H1 (cell line): ENCODE data around the gene RAP1B. TPM values are rescaled to one million over a fixed set of nuclear protein-coding genes. Genes with fewer than 3 reads are reported as not detected.

Source experiments
- CTCF ChIA-PET: fragments of 300-600 bp; sonication (Branson Sonifier 250); formaldehyde crosslinking; loops from one replicate; lab custom pipeline; 2021; ENCODE audit not compliant: partially characterized antibody; lab: Charles Lee
- POLR2A ChIA-PET: fragments of 300-600 bp; sonication (Branson Sonifier 250); formaldehyde crosslinking; loops from one replicate; lab custom pipeline; 2021; ENCODE audit warnings: inconsistent platforms; ENCODE audit not compliant: partially characterized antibody; lab: Charles Lee
- DNase-seq, 2 experiments: peaks; one replicate each; pipeline versions ENCODE4 v3.0.0 to v3.0.0-alpha.2; 2010 to 2022; ENCODE audit warnings: low spot score in 2 of 2, low read depth in 1 of 2, mixed read lengths in 1 of 2
- FAIRE-seq: peaks from 2 replicates; lab custom pipeline; 2011; peaks lifted over from hg19 to GRCh38; lab: Jason Lieb, UNC
- H2AFZ ChIP-seq: 2 replicates; pipeline ENCODE4 v1.8.1; 2012; ENCODE audit warnings: low read length, inconsistent platforms
- H2AK5ac ChIP-seq: 2 replicates; pipeline ENCODE4 v1.6.1; 2013; ENCODE audit warnings: low read depth, low read length
- H2BK120ac ChIP-seq: replicated peaks from 2 replicates; pipeline ENCODE3; 2013; ENCODE audit warnings: low read depth, low read length, inconsistent platforms
- H2BK12ac ChIP-seq: 2 replicates; pipeline ENCODE4 v1.6.1; 2013; ENCODE audit warnings: low read depth, low read length
- H2BK15ac ChIP-seq: 2 replicates; pipeline ENCODE4 v1.6.1; 2013; ENCODE audit warnings: low read length
- H2BK20ac ChIP-seq: 2 replicates; pipeline ENCODE4 v1.6.1; 2013; ENCODE audit warnings: low read length
- H2BK5ac ChIP-seq: 2 replicates; pipeline ENCODE4 v1.6.1; 2013; ENCODE audit warnings: low read depth, low read length
- H3K14ac ChIP-seq: 2 replicates; pipeline ENCODE4 v1.6.1; 2013; ENCODE audit warnings: inconsistent platforms; ENCODE audit not compliant: insufficient read length
- H3K18ac ChIP-seq: 2 replicates; pipeline ENCODE4 v1.6.1; 2013; ENCODE audit warnings: low read length; ENCODE audit errors: extremely low read depth
- H3K23ac ChIP-seq: 2 replicates; pipeline ENCODE4 v1.6.1; 2013; ENCODE audit warnings: inconsistent platforms; ENCODE audit not compliant: insufficient read length
- H3K23me2 ChIP-seq: 2 replicates; pipeline ENCODE4 v1.6.1; 2013; ENCODE audit warnings: low read depth, low read length
- H3K27ac ChIP-seq: 2 replicates; pipeline ENCODE4 v1.6.1; 2011; ENCODE audit warnings: low read depth, low read length, inconsistent platforms
- H3K27me3 ChIP-seq, 4 experiments: replicated peaks in 1 of 4; 1 replicate in 1 of 4; 2 replicates in 3 of 4; pipeline versions ENCODE4 v1.6.1 to v1.8.1; 2011 to 2013; ENCODE audit warnings: low read length in 3 of 4, mild to moderate bottlenecking in 3 of 4, inconsistent platforms in 2 of 4, mixed read lengths in 2 of 4, moderate library complexity in 1 of 4; ENCODE audit not compliant: control insufficient read depth in 3 of 4, insufficient read depth in 3 of 4; ENCODE audit errors: extremely low read depth in 1 of 4
- H3K36me3 ChIP-seq, 4 experiments: 2 replicates each; pipeline versions ENCODE4 v1.6.1 to v1.8.1; 2011 to 2013; ENCODE audit warnings: mild to moderate bottlenecking in 4 of 4, low read length in 3 of 4, moderate library complexity in 2 of 4, control low read depth in 1 of 4, inconsistent platforms in 1 of 4; ENCODE audit not compliant: insufficient read depth in 4 of 4, control insufficient read depth in 2 of 4
- H3K4ac ChIP-seq: replicated peaks from 2 replicates; pipeline ENCODE3; 2013; ENCODE audit warnings: low read length, low read depth, mixed read lengths, inconsistent platforms; ENCODE audit not compliant: insufficient read length
- H3K4me1 ChIP-seq, 4 experiments: replicated peaks in 1 of 4; 1 replicate in 1 of 4; 2 replicates in 3 of 4; pipeline versions ENCODE4 v1.6.1 to v1.8.1; 2011 to 2013; ENCODE audit warnings: low read length in 3 of 4, inconsistent platforms in 2 of 4, mixed read lengths in 1 of 4; ENCODE audit not compliant: insufficient read depth in 4 of 4, control insufficient read depth in 3 of 4
- H3K4me2 ChIP-seq, 2 experiments: 2 replicates each; pipeline versions ENCODE4 v1.6.1 to v1.8.1; 2011 to 2013; ENCODE audit warnings: low read depth in 2 of 2, low read length in 2 of 2, control low read depth in 1 of 2, inconsistent platforms in 1 of 2, mild to moderate bottlenecking in 1 of 2; ENCODE audit not compliant: insufficient read depth in 1 of 2
- H3K4me3 ChIP-seq, 4 experiments: fragments of 200-600, 300-600 bp in 1 of 4; sonication (generic), shearing (Covaris generic), sonication (Bioruptor Twin) in 1 of 4; 2 replicates each; pipeline versions ENCODE4 v1.5.1 to v1.8.1; 2011 to 2016; ENCODE audit warnings: low read length in 4 of 4, low read depth in 3 of 4, control low read depth in 2 of 4, inconsistent platforms in 2 of 4, mild to moderate bottlenecking in 2 of 4, mixed read lengths in 1 of 4, moderate library complexity in 1 of 4; ENCODE audit not compliant: insufficient read depth in 2 of 4; ENCODE audit errors: extremely low read depth in 1 of 4
- H3K56ac ChIP-seq: replicated peaks from 2 replicates; pipeline ENCODE3; 2013; ENCODE audit warnings: low read depth, mild to moderate bottlenecking, mixed read lengths, low read length, inconsistent platforms; ENCODE audit not compliant: insufficient read length
- H3K79me1 ChIP-seq: 2 replicates; pipeline ENCODE4 v1.6.1; 2013; ENCODE audit warnings: low read depth, low read length, control low read depth
- H3K79me2 ChIP-seq, 2 experiments: 2 replicates each; pipeline versions ENCODE4 v1.6.1 to v1.8.1; 2012 to 2013; ENCODE audit warnings: low read length in 2 of 2, mild to moderate bottlenecking in 2 of 2, inconsistent platforms in 1 of 2; ENCODE audit not compliant: insufficient read depth in 2 of 2, control insufficient read depth in 1 of 2
- H3K9ac ChIP-seq, 4 experiments: replicated peaks in 1 of 4; 1 replicate in 1 of 4; 2 replicates in 3 of 4; pipeline versions ENCODE4 v1.6.1 to v1.8.1; 2011 to 2013; ENCODE audit warnings: low read depth in 3 of 4, low read length in 3 of 4, control low read depth in 2 of 4, mild to moderate bottlenecking in 2 of 4, moderate library complexity in 2 of 4, inconsistent platforms in 1 of 4; ENCODE audit errors: extremely low read depth in 1 of 4
- H3K9me3 ChIP-seq, 2 experiments: 2 replicates each; pipeline versions ENCODE4 v1.6.1 to v1.8.1; 2012 to 2013; ENCODE audit warnings: mild to moderate bottlenecking in 2 of 2, moderate library complexity in 2 of 2, control low read depth in 1 of 2, inconsistent platforms in 1 of 2, low read depth in 1 of 2, low read length in 1 of 2, mixed read lengths in 1 of 2; ENCODE audit not compliant: insufficient read depth in 2 of 2
- H4K20me1 ChIP-seq, 2 experiments: replicated peaks in 1 of 2; 2 replicates each; pipeline versions ENCODE3 to v1.8.1; 2011 to 2013; ENCODE audit warnings: inconsistent platforms in 2 of 2, low read length in 2 of 2, mild to moderate bottlenecking in 1 of 2; ENCODE audit not compliant: insufficient read depth in 2 of 2, control insufficient read depth in 1 of 2
- H4K5ac ChIP-seq: 2 replicates; pipeline ENCODE4 v1.6.1; 2013; ENCODE audit warnings: low read length, low read depth, mixed read lengths, inconsistent platforms; ENCODE audit not compliant: insufficient read length
- H4K8ac ChIP-seq: 2 replicates; pipeline ENCODE4 v1.8.0; 2013; ENCODE audit warnings: mild to moderate bottlenecking, moderate library complexity, low read length, inconsistent platforms; ENCODE audit not compliant: insufficient read depth; ENCODE audit errors: extremely low read depth
- H4K91ac ChIP-seq: replicated peaks from 2 replicates; pipeline ENCODE3; 2013; ENCODE audit warnings: low read length, mixed read lengths, inconsistent platforms; ENCODE audit not compliant: insufficient read length
- EP300 ChIP-seq, 2 experiments: IDR thresholded peaks; 1 replicate in 1 of 2; 2 replicates in 1 of 2; pipeline ENCODE4 v1.6.1; 2011 to 2012; ENCODE audit warnings: low read depth in 2 of 2, low read length in 2 of 2, mild to moderate bottlenecking in 2 of 2, borderline replicate concordance in 1 of 2, inconsistent platforms in 1 of 2, moderate library complexity in 1 of 2
- GABPA ChIP-seq: IDR thresholded peaks from 2 replicates; pipeline ENCODE4 v1.6.1; 2011; ENCODE audit warnings: mild to moderate bottlenecking, low read length, moderate library complexity, borderline replicate concordance; ENCODE audit not compliant: insufficient read depth
- GTF2F1 ChIP-seq: IDR thresholded peaks from 2 replicates; pipeline ENCODE4 v1.6.1; 2012; ENCODE audit warnings: low read depth, low read length, improper control_type of control experiment, borderline replicate concordance
- JUND ChIP-seq: IDR thresholded peaks from 2 replicates; pipeline ENCODE4 v1.6.1; 2011; ENCODE audit warnings: mild to moderate bottlenecking, improper control_type of control experiment, low read length
- TAF1 ChIP-seq: IDR thresholded peaks from 2 replicates; pipeline ENCODE4 v1.6.1; 2011; ENCODE audit warnings: mild to moderate bottlenecking, low read depth, low read length
- WGBS, 2 experiments: shearing (Covaris generic) in 1 of 2; methylation state at CpG; one replicate each; pipeline versions ENCODE4 v1.1.6 to v1.1.7; 2013 to 2015; ENCODE audit warnings: low lambda C conversion rate in 2 of 2, mixed read lengths in 2 of 2, inconsistent platforms in 1 of 2, low coverage in 1 of 2, missing lambda C conversion rate in 1 of 2; ENCODE audit not compliant: insufficient replicate concordance in 2 of 2, insufficient coverage in 1 of 2, insufficient read length in 1 of 2; ENCODE audit errors: extremely low coverage in 1 of 2, missing lambda C conversion rate in 1 of 2; 5-methylcytosine and 5-hydroxymethylcytosine counted together
- polyA plus RNA-seq, 7 experiments: library from polyadenylated mRNA; depleted of rRNA in 3 of 7; stranded (reverse) in 5 of 7; unstranded in 2 of 7; fragments of >200 nt in 5 of 7; fragments of 200-250 nt in 2 of 7; gene quantifications; 1 replicate in 5 of 7; 2 replicates in 1 of 7; 4 replicates in 1 of 7; pipeline versions ENCODE4 v1.2.1 to v1.2.3, GENCODE V29; 2011 to 2013; ENCODE audit warnings: missing spikeins in 2 of 7, mixed read lengths in 2 of 7
- total RNA-seq: library from RNA; stranded (reverse); fragmentation: NEBNext Ultra II Directional; extraction: Animal tissue kit (Norgen Biotek cat#: 25700); gene quantifications from 2 replicates; pipeline ENCODE4 v1.2.1, GENCODE V29; 2021

The RAP1B gene
- total and polyA plus RNA-seq, 2 of the 8 experiments (the other 6 are each of a cell fraction or from before 2014, with no cell fraction given) = 61.4 to 112 TPM

GRCh38 chr12:68602720-68603119 lies 8.0 kb upstream of the RAP1B start:
- H3K56ac ChIP-seq = no peak overlapping the region
- H3K27me3 ChIP-seq = no peaks in the 10 kb centered on the region
- H3K79me2 ChIP-seq = no peaks in the 10 kb centered on the region
- H3K23ac ChIP-seq = no peak overlapping the region
- H4K5ac ChIP-seq = no peak overlapping the region
- H4K91ac ChIP-seq = no peak overlapping the region
- no peak overlapping the region for H2AK5ac ChIP-seq
- no peaks in the 10 kb centered on the region for H3K36me3 ChIP-seq
- no peaks in the 10 kb centered on the region for H3K79me1 ChIP-seq
- no peak overlapping the region for H3K4ac ChIP-seq
- no peak overlapping the region for H2AFZ ChIP-seq
- no peak overlapping the region for H2BK120ac ChIP-seq
- H3K9ac ChIP-seq = no peak overlapping the region
- no peak overlapping the region for H3K4me2 ChIP-seq
- H3K18ac ChIP-seq = no peak overlapping the region
- H3K9me3 ChIP-seq = no peaks in the 10 kb centered on the region
- no peak overlapping the region for H3K27ac ChIP-seq
- POLR2A ChIA-PET = no interaction called here
- no peak overlapping the region for H2BK15ac ChIP-seq
- 93% methylated on average over 6 of the region's 6 CpGs; no CpG with 5 or more reads in 1 of the 2 experiments for WGBS, 2 experiments
- peaks cover 0 to 1% (median under 1%) of the 10 kb centered on the region in 4 experiments; a peak in 1 of 7 replicates for H3K4me1 ChIP-seq
- no peak overlapping the region for H2BK20ac ChIP-seq
- H4K20me1 ChIP-seq = no peaks in the 10 kb centered on the region
- DNase-seq (no peak), FAIRE-seq (no peak)
- no peaks in the 10 kb centered on the region for H3K23me2 ChIP-seq
- no peak overlapping the region for H4K8ac ChIP-seq
- no peak overlapping the region for H3K4me3 ChIP-seq
- H2BK12ac ChIP-seq = no peak overlapping the region
- CTCF ChIA-PET = no interaction called here
- no peak overlapping the region for H3K14ac ChIP-seq
- H2BK5ac ChIP-seq = no peak overlapping the region
- no peak for TF ChIP-seq GTF2F1
- TF ChIP-seq GABPA = no peak
- no peak for TF ChIP-seq TAF1
- no peak for TF ChIP-seq EP300 (IDR thresholded peaks at IDR 0.05; ENCODE audit: borderline replicate concordance in 1 of 2, low read depth in 2 of 2, low read length in 2 of 2)
- TF ChIP-seq JUND = no peak
